HEK293T (cell line): ENCODE data around the gene FEM1C.

ENCODE experiments used
- ARNT ChIP-seq: fragments of 450-650 bp; IDR thresholded peaks from 2 replicates; pipeline ENCODE4 v1.6.1; 2017; ENCODE audit warnings: mild to moderate bottlenecking
- BHLHE40 ChIP-seq: fragments of 450-650 bp; IDR thresholded peaks from 2 replicates; pipeline ENCODE4 v1.6.1; 2016; ENCODE audit warnings: mild to moderate bottlenecking, moderate library complexity, borderline replicate concordance
- ELF4 ChIP-seq: fragments of 450-650 bp; IDR thresholded peaks from 2 replicates; pipeline ENCODE4 v1.6.1; 2017; ENCODE audit warnings: antibody characterized with exemption
- FOXA1 ChIP-seq: fragments of 450-650 bp; IDR thresholded peaks from 2 replicates; pipeline ENCODE4 v1.6.1; 2016; ENCODE audit warnings: mild to moderate bottlenecking
- FOXK2 ChIP-seq: fragments of 450-650 bp; IDR thresholded peaks from 2 replicates; pipeline ENCODE4 v1.6.1; 2016; ENCODE audit warnings: mild to moderate bottlenecking
- FOXM1 ChIP-seq: fragments of 450-650 bp; IDR thresholded peaks from 2 replicates; pipeline ENCODE4 v1.6.1; 2017; ENCODE audit warnings: mild to moderate bottlenecking, borderline replicate concordance
- L3MBTL2 ChIP-seq: fragments of 450-650 bp; conservative IDR thresholded peaks from 2 replicates; pipeline ENCODE4 v1.6.1; 2016; ENCODE audit warnings: mild to moderate bottlenecking
- NFRKB ChIP-seq: fragments of 450-650 bp; IDR thresholded peaks from 2 replicates; pipeline ENCODE4 v1.6.1; 2016; ENCODE audit warnings: mild to moderate bottlenecking, moderate library complexity
- SP1 ChIP-seq: fragments of 450-650 bp; IDR thresholded peaks from 2 replicates; pipeline ENCODE4 v1.6.1; 2017
- SUZ12 ChIP-seq: fragments of 450-650 bp; IDR thresholded peaks from 2 replicates; pipeline ENCODE4 v1.6.1; 2016; ENCODE audit warnings: mild to moderate bottlenecking
- TARDBP ChIP-seq: fragments of 450-650 bp; IDR thresholded peaks from 2 replicates; pipeline ENCODE4 v1.6.1; 2016
- ZNF384 ChIP-seq: fragments of 450-650 bp; IDR thresholded peaks from 2 replicates; pipeline ENCODE4 v1.6.1; 2016
- TF ChIP-seq, protein P1 (sequence below): fragments of 450-650 bp; IDR thresholded peaks from 2 replicates; pipeline ENCODE4 v1.6.1; 2016

DNA sequence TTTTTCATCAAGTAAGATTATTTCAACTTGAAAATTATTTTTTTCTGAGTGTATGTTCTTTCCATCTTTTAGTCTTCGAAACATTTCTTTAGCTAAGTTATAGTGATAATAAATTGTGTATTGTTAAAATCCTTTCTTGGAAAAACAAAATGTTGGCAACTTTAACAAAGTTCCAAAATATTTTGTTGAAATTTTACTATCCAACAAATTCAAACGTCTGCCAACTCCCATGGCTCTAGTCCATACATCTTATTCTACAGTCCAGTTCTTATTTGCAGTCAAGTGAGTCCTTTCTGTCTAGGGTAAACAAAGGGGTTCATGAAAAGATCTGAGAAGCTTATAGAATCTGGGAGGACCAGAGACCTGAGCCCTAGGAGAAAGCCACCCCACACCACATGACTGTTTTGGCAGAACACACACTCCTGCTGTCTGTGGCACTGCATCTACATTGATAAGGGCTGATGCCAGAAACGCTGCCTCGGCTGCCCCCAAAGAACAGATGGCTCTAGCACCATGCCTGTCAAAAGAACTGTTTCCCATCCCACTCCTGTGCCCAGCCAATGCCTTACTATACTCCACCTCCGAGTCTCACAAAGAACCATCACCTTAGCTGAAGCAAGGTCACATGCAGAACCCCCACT lies 47.5 kb downstream of the FEM1C start:
- no peak for TF ChIP-seq ARNT
- TF ChIP-seq TARDBP = no peak
- no peak for TF ChIP-seq BHLHE40
- no peak for TF ChIP-seq FOXK2
- TF ChIP-seq SP1 = no peak
- no peak for TF ChIP-seq FOXM1
- TF ChIP-seq L3MBTL2 = no peak
- TF ChIP-seq, protein P1, sequence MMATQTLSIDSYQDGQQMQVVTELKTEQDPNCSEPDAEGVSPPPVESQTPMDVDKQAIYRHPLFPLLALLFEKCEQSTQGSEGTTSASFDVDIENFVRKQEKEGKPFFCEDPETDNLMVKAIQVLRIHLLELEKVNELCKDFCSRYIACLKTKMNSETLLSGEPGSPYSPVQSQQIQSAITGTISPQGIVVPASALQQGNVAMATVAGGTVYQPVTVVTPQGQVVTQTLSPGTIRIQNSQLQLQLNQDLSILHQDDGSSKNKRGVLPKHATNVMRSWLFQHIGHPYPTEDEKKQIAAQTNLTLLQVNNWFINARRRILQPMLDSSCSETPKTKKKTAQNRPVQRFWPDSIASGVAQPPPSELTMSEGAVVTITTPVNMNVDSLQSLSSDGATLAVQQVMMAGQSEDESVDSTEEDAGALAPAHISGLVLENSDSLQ = no peak
- TF ChIP-seq FOXA1 = no peak
- no peak for TF ChIP-seq ZNF384
- TF ChIP-seq SUZ12 = no peak
- TF ChIP-seq NFRKB = no peak
- no peak for TF ChIP-seq ELF4
